Measurements from ENCODE around the gene NPAS2.
A peak's percentile ranks its signal among the peaks of the same experiment; 100 is the strongest.

NPAS2 gene

GRCh38 chr2:100995309-100996075 lies 175.6 kb downstream of the NPAS2 start:
- DNase-seq = no peak

- DNase-seq = no peak
Observed at GRCh38 chr2:100997509-100998234, 177.7 kb downstream of the NPAS2 start.

GRCh38 chr2:100998235-100998573 lies 178.3 kb downstream of the NPAS2 start:
- DNase-seq = no peak

GRCh38 chr2:100999995-101000394 lies 180.1 kb downstream of the NPAS2 start:
- no peak for DNase-seq

- peak; percentile 79 for DNase-seq
Observed at GRCh38 chr2:101001691-101002561, 182.0 kb downstream of the NPAS2 start, which contains the start of gene RPL31. RPL31 (plus strand) TSS chr2:101002289; CDS start chr2:101002702, 413 bp downstream.

- no peak for DNase-seq
Observed at GRCh38 chr2:101002562-101003277, 182.8 kb downstream of the NPAS2 start.

- DNase-seq = no peak
Observed at GRCh38 chr2:101003278-101003775, 183.4 kb downstream of the NPAS2 start.

- DNase-seq = no peak
Observed at GRCh38 chr2:101004620-101005325, 184.8 kb downstream of the NPAS2 start.

GRCh38 chr2:101006065-101006715 lies 186.3 kb downstream of the NPAS2 start:
- no peak for DNase-seq

- DNase-seq = no peak
Observed at GRCh38 chr2:101007415-101008345, 187.7 kb downstream of the NPAS2 start.

GRCh38 chr2:101011152-101011551 lies 191.2 kb downstream of the NPAS2 start:
- DNase-seq = no peak

GRCh38 chr2:101012054-101012705 lies 192.2 kb downstream of the NPAS2 start:
- DNase-seq = no peak

- no peak for DNase-seq
Observed at GRCh38 chr2:101012706-101013181, 192.8 kb downstream of the NPAS2 start.

- no peak for DNase-seq
Observed at GRCh38 chr2:101014264-101014857, 194.4 kb downstream of the NPAS2 start.

GRCh38 chr2:101017371-101017770 lies 197.4 kb downstream of the NPAS2 start:
- DNase-seq = no peak

- no peak for DNase-seq
Observed at GRCh38 chr2:101018934-101019333, 199.0 kb downstream of the NPAS2 start.

GRCh38 chr2:101022221-101022620 lies 202.3 kb downstream of the NPAS2 start:
- no peak for DNase-seq

GRCh38 chr2:101023327-101024107 lies 203.6 kb downstream of the NPAS2 start:
- no peak for DNase-seq

Measured in NCI-H1436 treated with DMSO at 0.1 percent for 48 hours (cell line).